ENCODE measurements around the gene TREM1.
"Not testable (repeated sequence)": the region's sequence is repeated elsewhere in the genome, so short reads cannot be mapped to it uniquely, and the experiment has no call there.

TREM1 gene

DNA sequence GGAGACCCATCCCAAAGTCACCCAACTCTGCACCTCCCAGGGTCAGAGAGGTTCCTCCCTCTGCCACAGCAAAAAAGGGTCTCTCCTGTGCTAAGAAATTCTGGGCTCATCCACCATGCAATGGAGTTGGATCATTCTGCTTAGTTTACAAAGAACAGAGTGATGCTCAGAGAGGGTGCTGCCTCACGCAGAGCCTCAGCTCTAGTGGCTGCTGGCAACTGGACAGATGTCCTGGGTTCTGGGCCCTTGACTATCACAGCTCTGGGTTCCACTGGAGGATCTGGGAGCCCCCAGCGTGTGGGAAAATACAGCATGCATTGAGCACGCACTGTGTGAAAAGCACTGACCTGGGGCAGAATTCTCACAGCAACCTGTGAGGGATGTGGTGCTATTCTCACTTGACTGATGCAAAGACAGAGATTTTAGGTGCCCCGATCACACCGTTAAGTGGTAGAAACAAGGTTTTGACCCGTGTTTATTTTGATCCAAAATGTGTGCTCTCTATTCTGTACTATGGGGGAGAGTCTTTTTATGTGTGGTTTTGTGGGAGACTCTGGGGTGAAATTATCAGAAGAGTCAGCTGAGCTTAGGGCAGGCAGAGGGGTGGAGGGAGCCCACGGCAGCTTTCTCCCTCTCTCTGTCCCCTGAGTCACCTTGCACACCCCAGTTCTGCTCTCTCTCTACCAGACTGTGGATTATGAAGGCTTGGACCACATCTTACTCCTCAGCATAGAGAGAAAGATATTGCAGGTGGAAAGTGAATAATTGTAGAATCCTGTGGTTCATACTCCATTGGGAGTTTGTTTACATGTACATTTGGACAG is 38.4 kb downstream of the TREM1 start:
- DNase-seq: no peak
- H3K4me1 ChIP-seq (ENCODE audit: control insufficient read depth, insufficient read depth, low read length, poor library complexity, severe bottlenecking): peaks cover 3% of the 10 kb centered on the region
- H3K27me3 ChIP-seq (replicated peaks; ENCODE audit: control insufficient read depth, insufficient read depth, low read length, poor library complexity, severe bottlenecking): no peaks in the 10 kb centered on the region
- no peaks in the 10 kb centered on the region for H3K9me3 ChIP-seq (ENCODE audit: control insufficient read depth, low read length)
- no peaks in the 10 kb centered on the region for H3K36me3 ChIP-seq (ENCODE audit: control insufficient read depth, insufficient read depth, low read length)
- H3K4me3 ChIP-seq (ENCODE audit: insufficient read depth, low read depth, low read length, poor library complexity, severe bottlenecking): no peak overlapping the region
- H3K27ac ChIP-seq (ENCODE audit: insufficient read depth, low read length, poor library complexity, severe bottlenecking): no peak overlapping the region

DNA sequence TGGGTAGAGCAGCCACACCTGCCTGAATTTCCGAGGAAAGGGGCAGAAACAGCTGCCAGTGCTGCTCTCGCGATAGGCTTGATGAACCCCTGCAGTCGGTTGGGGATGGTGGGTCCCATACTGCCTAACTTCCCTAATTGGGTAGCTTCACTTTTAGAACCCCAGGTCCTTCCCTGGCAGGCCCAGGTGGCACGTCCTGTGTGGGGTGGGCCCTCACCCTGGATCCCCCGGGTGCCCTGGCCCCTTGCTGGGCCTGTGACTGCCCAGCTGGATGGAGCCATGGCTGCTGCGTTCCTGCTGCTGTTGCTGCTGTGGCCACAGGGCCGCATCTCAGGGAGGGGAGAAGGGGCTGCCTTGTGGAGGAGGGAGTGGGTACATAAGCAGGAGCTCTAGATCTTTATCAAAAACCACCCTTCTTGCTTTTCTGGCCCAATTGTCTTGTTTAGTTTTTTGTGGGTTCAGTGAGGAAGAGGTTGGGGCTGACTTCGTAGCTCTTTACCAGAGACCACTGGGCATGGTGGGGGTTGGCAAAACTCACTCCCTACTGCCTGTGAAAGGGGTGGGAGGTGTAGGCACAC is 39.1 kb downstream of the TREM1 start:
- DNase-seq: no peak
- H3K9me3 ChIP-seq (ENCODE audit: control insufficient read depth, low read length): no peaks in the 10 kb centered on the region
- no peak overlapping the region for H3K27ac ChIP-seq (ENCODE audit: insufficient read depth, low read length, poor library complexity, severe bottlenecking)
- H3K4me1 ChIP-seq (ENCODE audit: control insufficient read depth, insufficient read depth, low read length, poor library complexity, severe bottlenecking): peaks cover 3% of the 10 kb centered on the region
- no peaks in the 10 kb centered on the region for H3K27me3 ChIP-seq (replicated peaks; ENCODE audit: control insufficient read depth, insufficient read depth, low read length, poor library complexity, severe bottlenecking)
- H3K36me3 ChIP-seq (ENCODE audit: control insufficient read depth, insufficient read depth, low read length): no peaks in the 10 kb centered on the region
- H3K4me3 ChIP-seq (ENCODE audit: insufficient read depth, low read depth, low read length, poor library complexity, severe bottlenecking): no peak overlapping the region

DNA sequence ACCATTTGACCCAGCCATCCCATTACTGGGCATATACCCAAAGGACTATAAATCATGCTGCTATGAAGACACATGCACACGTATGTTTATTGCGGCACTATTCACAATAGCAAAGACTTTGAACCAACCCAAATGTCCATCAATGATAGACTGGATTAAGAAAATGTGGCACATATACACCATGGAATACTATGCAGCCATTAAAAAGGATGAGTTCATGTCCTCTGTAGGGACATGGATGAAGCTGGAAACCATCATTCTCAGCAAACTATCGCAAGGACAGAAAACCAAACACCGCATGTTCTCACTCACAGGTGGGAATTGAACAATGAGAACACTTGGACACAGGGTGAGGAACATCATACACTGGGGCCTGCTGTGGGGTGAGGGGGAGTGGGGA is 40.0 kb downstream of the TREM1 start:
- H3K9me3 ChIP-seq (ENCODE audit: control insufficient read depth, low read length); H3K4me3 ChIP-seq (ENCODE audit: insufficient read depth, low read depth, low read length, poor library complexity, severe bottlenecking); H3K27ac ChIP-seq (ENCODE audit: insufficient read depth, low read length, poor library complexity, severe bottlenecking): not testable (repeated sequence)

GRCh38 chr6:41239467-41240159 is 46.9 kb downstream of the TREM1 start:
- Histone ChIP-seq H3K4me1 (ENCODE audit: control insufficient read depth, insufficient read depth, low read length, poor library complexity, severe bottlenecking) (no peaks in the 10 kb centered on the region), H3K27me3 (replicated peaks; ENCODE audit: control insufficient read depth, insufficient read depth, low read length, poor library complexity, severe bottlenecking) (no peaks in the 10 kb centered on the region), H3K36me3 (ENCODE audit: control insufficient read depth, insufficient read depth, low read length) (no peaks in the 10 kb centered on the region), H3K9me3 (ENCODE audit: control insufficient read depth, low read length) (no peaks in the 10 kb centered on the region), H3K4me3 (ENCODE audit: insufficient read depth, low read depth, low read length, poor library complexity, severe bottlenecking) (no peak overlapping the region), H3K27ac (ENCODE audit: insufficient read depth, low read length, poor library complexity, severe bottlenecking) (no peak overlapping the region)
- DNase-seq: no peak

More for the DNA sequence above, 40.0 kb downstream of the TREM1 start:
- DNase-seq; H3K36me3 ChIP-seq (ENCODE audit: control insufficient read depth, insufficient read depth, low read length); H3K27me3 ChIP-seq (replicated peaks; ENCODE audit: control insufficient read depth, insufficient read depth, low read length, poor library complexity, severe bottlenecking); H3K4me1 ChIP-seq (ENCODE audit: control insufficient read depth, insufficient read depth, low read length, poor library complexity, severe bottlenecking): not testable (repeated sequence)

DNA sequence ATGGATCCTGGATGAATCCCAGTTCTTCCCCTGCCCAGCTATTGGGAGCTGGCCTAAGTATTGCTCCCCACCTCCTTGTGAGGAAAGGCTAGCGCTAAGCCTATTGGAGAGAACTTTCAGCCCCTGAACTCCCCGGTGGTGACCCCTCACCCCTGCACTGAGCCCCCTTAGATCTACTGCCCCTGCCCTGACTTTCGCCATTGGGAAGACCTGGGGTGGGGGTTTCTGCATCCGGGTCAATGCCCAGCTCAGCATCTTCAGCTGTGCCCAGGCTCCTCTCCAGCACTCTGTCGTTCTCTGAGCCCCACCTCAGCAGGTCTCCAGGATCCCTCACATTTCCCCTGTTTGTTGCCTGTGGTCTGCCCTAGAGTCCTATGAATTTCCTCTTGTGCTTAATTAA is 49.4 kb downstream of the TREM1 start:
- DNase-seq: no peak
- Histone ChIP-seq H3K9me3 (ENCODE audit: control insufficient read depth, low read length) (no peaks in the 10 kb centered on the region), H3K27me3 (replicated peaks; ENCODE audit: control insufficient read depth, insufficient read depth, low read length, poor library complexity, severe bottlenecking) (no peaks in the 10 kb centered on the region), H3K4me1 (ENCODE audit: control insufficient read depth, insufficient read depth, low read length, poor library complexity, severe bottlenecking) (no peaks in the 10 kb centered on the region), H3K4me3 (ENCODE audit: insufficient read depth, low read depth, low read length, poor library complexity, severe bottlenecking) (no peak overlapping the region), H3K36me3 (ENCODE audit: control insufficient read depth, insufficient read depth, low read length) (no peaks in the 10 kb centered on the region), H3K27ac (ENCODE audit: insufficient read depth, low read length, poor library complexity, severe bottlenecking) (no peak overlapping the region)

DNA sequence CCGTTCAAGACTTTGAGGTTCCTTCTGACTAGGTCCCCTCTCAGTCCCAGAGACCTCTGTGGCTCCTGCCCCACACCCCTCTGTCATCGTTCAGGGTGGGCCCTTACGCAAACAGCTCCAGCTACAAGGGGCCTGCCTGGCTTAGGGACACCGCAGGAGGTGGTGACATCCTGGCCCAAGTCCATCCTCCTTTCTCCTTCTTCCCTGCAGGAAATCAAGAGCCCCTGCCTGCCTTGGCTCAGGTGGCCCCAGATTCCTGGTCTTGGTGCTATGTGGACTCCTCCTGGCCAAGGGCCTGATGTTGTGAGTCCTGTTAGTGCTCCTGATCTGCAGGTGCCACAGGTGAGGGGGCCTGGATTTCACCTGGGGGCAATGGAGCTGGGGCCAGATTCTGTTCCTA is 50.2 kb downstream of the TREM1 start:
- Histone ChIP-seq H3K9me3 (ENCODE audit: control insufficient read depth, low read length) (no peaks in the 10 kb centered on the region), H3K4me1 (ENCODE audit: control insufficient read depth, insufficient read depth, low read length, poor library complexity, severe bottlenecking) (no peaks in the 10 kb centered on the region), H3K36me3 (ENCODE audit: control insufficient read depth, insufficient read depth, low read length) (no peaks in the 10 kb centered on the region), H3K27me3 (replicated peaks; ENCODE audit: control insufficient read depth, insufficient read depth, low read length, poor library complexity, severe bottlenecking) (no peaks in the 10 kb centered on the region), H3K4me3 (ENCODE audit: insufficient read depth, low read depth, low read length, poor library complexity, severe bottlenecking) (no peak overlapping the region), H3K27ac (ENCODE audit: insufficient read depth, low read length, poor library complexity, severe bottlenecking) (no peak overlapping the region)
- no peak for DNase-seq

- Histone ChIP-seq H3K27ac (ENCODE audit: insufficient read depth, low read length, poor library complexity, severe bottlenecking) (no peak overlapping the region), H3K36me3 (ENCODE audit: control insufficient read depth, insufficient read depth, low read length) (no peaks in the 10 kb centered on the region), H3K4me1 (ENCODE audit: control insufficient read depth, insufficient read depth, low read length, poor library complexity, severe bottlenecking) (no peaks in the 10 kb centered on the region), H3K4me3 (ENCODE audit: insufficient read depth, low read depth, low read length, poor library complexity, severe bottlenecking) (no peak overlapping the region), H3K9me3 (ENCODE audit: control insufficient read depth, low read length) (no peaks in the 10 kb centered on the region), H3K27me3 (replicated peaks; ENCODE audit: control insufficient read depth, insufficient read depth, low read length, poor library complexity, severe bottlenecking) (no peaks in the 10 kb centered on the region)
- DNase-seq: no peak
Measured at GRCh38 chr6:41232667-41233066, 53.8 kb downstream of the TREM1 start.

GRCh38 chr6:41231246-41231645 is 55.2 kb downstream of the TREM1 start:
- no peak for DNase-seq
- Histone ChIP-seq H3K9me3 (ENCODE audit: control insufficient read depth, low read length) (no peaks in the 10 kb centered on the region), H3K4me1 (ENCODE audit: control insufficient read depth, insufficient read depth, low read length, poor library complexity, severe bottlenecking) (no peaks in the 10 kb centered on the region), H3K4me3 (ENCODE audit: insufficient read depth, low read depth, low read length, poor library complexity, severe bottlenecking) (no peak overlapping the region), H3K27me3 (replicated peaks; ENCODE audit: control insufficient read depth, insufficient read depth, low read length, poor library complexity, severe bottlenecking) (no peaks in the 10 kb centered on the region), H3K27ac (ENCODE audit: insufficient read depth, low read length, poor library complexity, severe bottlenecking) (no peak overlapping the region), H3K36me3 (ENCODE audit: control insufficient read depth, insufficient read depth, low read length) (no peaks in the 10 kb centered on the region)

- Histone ChIP-seq H3K27ac (ENCODE audit: insufficient read depth, low read length, poor library complexity, severe bottlenecking) (no peak overlapping the region), H3K27me3 (replicated peaks; ENCODE audit: control insufficient read depth, insufficient read depth, low read length, poor library complexity, severe bottlenecking) (no peaks in the 10 kb centered on the region), H3K4me3 (ENCODE audit: insufficient read depth, low read depth, low read length, poor library complexity, severe bottlenecking) (no peak overlapping the region), H3K36me3 (ENCODE audit: control insufficient read depth, insufficient read depth, low read length) (no peaks in the 10 kb centered on the region), H3K4me1 (ENCODE audit: control insufficient read depth, insufficient read depth, low read length, poor library complexity, severe bottlenecking) (no peaks in the 10 kb centered on the region), H3K9me3 (ENCODE audit: control insufficient read depth, low read length) (no peaks in the 10 kb centered on the region)
- DNase-seq: no peak
Measured at GRCh38 chr6:41229721-41230120, 56.8 kb downstream of the TREM1 start.

- Histone ChIP-seq H3K27me3 (replicated peaks; ENCODE audit: control insufficient read depth, insufficient read depth, low read length, poor library complexity, severe bottlenecking) (no peaks in the 10 kb centered on the region), H3K4me1 (ENCODE audit: control insufficient read depth, insufficient read depth, low read length, poor library complexity, severe bottlenecking) (no peaks in the 10 kb centered on the region), H3K36me3 (ENCODE audit: control insufficient read depth, insufficient read depth, low read length) (no peaks in the 10 kb centered on the region), H3K4me3 (ENCODE audit: insufficient read depth, low read depth, low read length, poor library complexity, severe bottlenecking) (no peak overlapping the region), H3K27ac (ENCODE audit: insufficient read depth, low read length, poor library complexity, severe bottlenecking) (no peak overlapping the region), H3K9me3 (ENCODE audit: control insufficient read depth, low read length) (no peaks in the 10 kb centered on the region)
- no peak for DNase-seq
Measured at GRCh38 chr6:41228616-41229015, 57.9 kb downstream of the TREM1 start.

Measured in effector memory CD4-positive, alpha-beta T cell (primary cell).